Mucosa of descending colon (tissue), 3 donors: ENCODE measurements around the gene UPK3B. TPM values are rescaled to one million over a fixed set of nuclear protein-coding genes. Genes with fewer than 3 reads are reported as not detected.
"Not testable (repeated sequence)": the region's sequence is repeated elsewhere in the genome, so short reads cannot be mapped to it uniquely, and the experiment has no call there.

Experiments
- ATAC-seq: fragments of 200-7000 bp; cut with Tn5 transposase; one replicate; pipeline ENCODE4 v1.9.1; 2020; ENCODE audit warnings: mild to moderate bottlenecking, moderate library complexity
- DNase-seq, 3 donors: peaks; one replicate each; pipeline ENCODE4 v3.0.0-alpha.2; 2020
- H3K36me3 ChIP-seq: fragments of 200-600 bp; one replicate; pipeline ENCODE4 v1.8.0; 2021; ENCODE audit warnings: low read depth, mild to moderate bottlenecking
- H3K4me1 ChIP-seq: fragments of 200-600 bp; one replicate; pipeline ENCODE4 v1.8.0; 2021; ENCODE audit warnings: low read depth, mild to moderate bottlenecking
- H3K4me3 ChIP-seq: fragments of 200-600 bp; one replicate; pipeline ENCODE4 v1.8.0; 2021; ENCODE audit warnings: mild to moderate bottlenecking
- H3K9me3 ChIP-seq: fragments of 200-600 bp; one replicate; pipeline ENCODE4 v1.8.0; 2021; ENCODE audit warnings: mild to moderate bottlenecking
- intact Hi-C, 2 donors: fragments of 100-400 bp; cut with DNase I in 1 of 2; cut with micrococcal nuclease in 1 of 2; formaldehyde crosslinking; loops; one replicate each; pipeline versions ENCODE4 v1.11.0 to v1.11.1; 2022; cut with DNase I, micrococcal nuclease
- total RNA-seq, 3 donors: library from RNA; stranded (reverse); fragmentation: NEBNext Ultra II Directional in 2 of 3; extraction: Animal tissue kit (Norgen Biotek cat#: 25700) in 2 of 3; gene quantifications; one replicate each; pipeline versions ENCODE4 v1.2.1 to v1.2.4, GENCODE V29; 2021 to 2023
- donor health status: DM: no; HTN: no; CAD: no; lungs with moderate emphysema.
- donor health status: DM: no; HTN: no; CAD: no.
- donor health status: DM: no; HTN: yes; CAD: no.

Gene UPK3B
- total RNA-seq, 3 donors from 2014 or later, result 2.2 to 4.3 (median 3.6) TPM

DNA sequence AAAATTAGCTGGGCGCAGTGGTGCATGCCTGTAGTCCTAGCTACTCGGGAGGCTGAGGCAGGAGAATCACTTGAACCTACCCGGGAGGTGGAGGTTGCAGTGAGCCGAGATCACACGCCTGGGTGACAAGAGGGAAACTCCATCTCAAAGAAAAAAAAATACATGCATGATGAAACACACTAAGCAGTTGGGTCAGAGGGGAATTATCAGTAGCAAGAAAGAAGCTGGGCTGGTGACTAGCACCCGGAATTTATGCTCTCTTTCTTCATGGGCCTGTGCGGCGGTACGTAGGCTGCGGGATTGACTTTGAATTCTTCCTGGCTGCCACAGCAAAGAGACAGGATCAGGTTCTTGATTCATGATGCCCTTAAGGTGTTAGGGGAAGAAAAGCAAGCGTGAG, 30.7 kb upstream of the UPK3B start:
- DNase-seq, intact Hi-C loops, ATAC-seq, H3K36me3 ChIP-seq, H3K4me1 ChIP-seq, H3K4me3 ChIP-seq, H3K9me3 ChIP-seq: not testable (repeated sequence)

DNA sequence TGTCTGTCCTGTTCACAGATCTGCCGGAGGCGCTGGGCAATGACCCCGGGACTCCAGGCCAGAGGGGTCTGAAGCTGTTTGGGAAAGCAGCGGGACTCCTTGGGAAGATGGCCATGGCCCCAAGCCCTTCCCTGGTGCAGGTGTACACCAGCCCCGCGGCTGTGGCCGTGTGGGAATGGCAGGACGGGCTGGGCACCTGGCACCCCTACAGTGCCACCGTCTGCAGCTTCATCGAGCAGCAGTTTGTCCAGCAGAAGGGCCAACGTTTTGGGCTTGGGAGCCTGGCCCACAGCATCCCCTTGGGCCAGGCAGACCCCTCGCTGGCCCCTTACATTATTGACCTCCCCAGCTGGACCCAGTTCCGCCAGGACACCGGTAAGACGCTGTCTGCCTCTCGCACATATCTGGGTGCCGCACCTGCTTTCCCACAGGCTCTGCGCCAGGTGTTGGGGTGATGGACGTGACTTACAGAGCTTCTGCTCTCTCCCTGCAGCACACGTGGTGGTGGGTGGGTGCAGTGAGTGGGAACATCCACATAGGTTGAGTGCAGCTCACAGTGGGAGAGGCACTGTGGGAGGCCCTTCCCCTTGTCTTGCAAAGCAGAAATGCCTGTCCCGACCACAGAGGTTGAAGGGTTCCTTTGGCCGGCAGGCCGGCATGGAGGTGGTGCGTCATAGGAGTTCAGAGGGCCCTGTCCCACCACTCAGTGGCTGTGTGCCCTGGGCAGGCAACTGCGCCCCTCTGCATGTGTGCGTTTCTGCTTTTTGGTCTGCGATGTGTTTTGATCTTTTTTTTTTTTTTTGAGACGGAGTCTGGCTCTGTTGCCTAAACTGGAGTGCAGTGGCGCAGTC, 29.7 kb upstream of the UPK3B start:
- H3K36me3 ChIP-seq, H3K4me1 ChIP-seq, ATAC-seq, H3K9me3 ChIP-seq, DNase-seq, intact Hi-C loops, H3K4me3 ChIP-seq: not testable (repeated sequence)

DNA sequence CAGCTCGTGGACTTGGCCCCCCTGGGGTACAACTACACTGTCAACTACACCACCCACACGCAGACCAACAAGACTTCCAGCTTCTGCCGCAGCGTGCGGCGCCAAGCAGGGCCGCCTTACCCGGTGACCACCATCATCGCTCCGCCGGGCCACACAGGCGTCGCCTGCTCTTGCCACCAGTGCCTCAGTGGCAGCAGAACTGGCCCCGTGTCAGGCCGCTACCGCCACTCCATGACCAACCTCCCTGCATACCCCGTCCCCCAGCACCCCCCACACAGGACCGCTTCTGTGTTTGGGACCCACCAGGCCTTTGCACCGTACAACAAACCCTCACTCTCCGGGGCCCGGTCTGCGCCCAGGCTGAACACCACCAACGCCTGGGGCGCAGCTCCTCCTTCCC, 27.7 kb upstream of the UPK3B start:
- DNase-seq, H3K9me3 ChIP-seq, H3K4me3 ChIP-seq, H3K4me1 ChIP-seq, ATAC-seq, H3K36me3 ChIP-seq, intact Hi-C loops: not testable (repeated sequence)

GRCh38 chr7:76483081-76483480, 27.3 kb upstream of the UPK3B start:
- H3K4me3 ChIP-seq, H3K4me1 ChIP-seq, H3K9me3 ChIP-seq, H3K36me3 ChIP-seq, DNase-seq, intact Hi-C loops, ATAC-seq: not testable (repeated sequence)

- ATAC-seq, DNase-seq, intact Hi-C loops, H3K4me3 ChIP-seq, H3K4me1 ChIP-seq, H3K36me3 ChIP-seq, H3K9me3 ChIP-seq: not testable (repeated sequence)
Measured at GRCh38 chr7:76484456-76484855, 25.9 kb upstream of the UPK3B start.

DNA sequence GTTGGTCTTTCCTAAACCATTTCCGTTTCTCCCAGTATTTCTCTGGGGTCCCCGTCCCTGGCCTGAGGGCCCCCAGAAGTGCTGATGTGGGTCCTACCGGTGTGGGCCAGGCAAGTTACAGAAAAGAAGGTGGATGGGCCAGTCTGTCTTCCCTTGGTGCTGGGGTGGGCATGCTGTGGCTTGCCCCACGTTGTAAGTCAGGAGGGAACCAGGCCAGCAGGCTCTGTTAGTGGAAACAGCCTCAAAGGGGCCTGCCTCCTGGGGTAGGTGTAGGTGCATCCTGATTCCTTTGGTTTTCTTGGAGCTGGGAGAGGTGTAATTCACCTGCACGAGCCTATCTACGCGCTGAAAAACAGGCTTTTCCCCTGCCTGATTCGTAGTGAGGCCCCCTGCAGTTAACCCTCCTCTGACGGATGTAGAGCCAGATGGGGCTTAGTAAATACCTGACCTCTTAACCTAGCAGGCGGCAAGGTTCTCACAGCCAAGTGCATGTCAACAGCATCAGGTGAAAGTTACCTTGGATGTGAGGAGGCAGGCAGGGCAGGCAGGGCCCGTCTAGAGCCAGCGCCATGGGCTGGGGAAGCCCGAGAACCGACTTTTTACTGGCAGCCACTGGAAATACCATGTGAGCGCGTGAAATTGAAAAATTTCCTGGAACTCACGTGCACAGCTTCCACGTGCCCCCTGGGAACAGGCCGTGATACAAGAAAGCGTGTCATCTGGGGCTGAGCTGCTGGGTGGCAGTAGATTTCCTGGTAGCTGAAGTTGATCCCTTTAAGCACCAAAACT, 24.3 kb upstream of the UPK3B start:
- ATAC-seq, result peak; percentile 11

DNA sequence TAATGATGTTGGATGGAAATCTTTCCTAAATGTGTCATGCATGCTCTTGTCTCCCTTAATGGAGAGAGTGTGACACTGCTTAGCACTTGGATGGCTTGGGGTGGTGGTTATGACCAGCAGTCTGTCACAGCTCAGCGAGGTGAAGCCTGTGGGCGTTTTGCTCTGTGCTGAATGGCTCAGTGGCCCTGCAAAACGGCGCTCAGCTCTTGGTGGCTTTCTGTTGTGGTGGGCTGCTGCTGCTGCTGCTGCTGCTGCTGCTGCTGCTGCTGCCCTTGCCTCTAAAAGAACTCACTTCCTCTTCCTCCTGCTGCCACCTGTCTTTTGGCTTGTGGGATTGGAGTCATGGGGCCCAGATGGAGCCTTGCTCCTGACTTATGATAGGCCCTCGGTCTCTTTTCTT, 23.7 kb upstream of the UPK3B start:
- peak; percentile 80 for ATAC-seq
- DNase-seq, intact Hi-C loops, H3K36me3 ChIP-seq, H3K4me1 ChIP-seq, H3K4me3 ChIP-seq, H3K9me3 ChIP-seq: not testable (repeated sequence)

More for the DNA sequence above, 24.3 kb upstream of the UPK3B start:
- H3K4me1 ChIP-seq, H3K36me3 ChIP-seq, H3K9me3 ChIP-seq, intact Hi-C loops, H3K4me3 ChIP-seq, DNase-seq: not testable (repeated sequence)

- H3K4me1 ChIP-seq, DNase-seq, H3K4me3 ChIP-seq, intact Hi-C loops, H3K9me3 ChIP-seq, ATAC-seq, H3K36me3 ChIP-seq: not testable (repeated sequence)
Measured at GRCh38 chr7:76487969-76488368, 22.4 kb upstream of the UPK3B start.

- intact Hi-C loops, H3K36me3 ChIP-seq, H3K4me1 ChIP-seq, H3K9me3 ChIP-seq, H3K4me3 ChIP-seq, DNase-seq, ATAC-seq: not testable (repeated sequence)
Measured at GRCh38 chr7:76492139-76492538, 18.2 kb upstream of the UPK3B start.

- H3K4me1 ChIP-seq, H3K36me3 ChIP-seq, intact Hi-C loops, H3K4me3 ChIP-seq, H3K9me3 ChIP-seq, DNase-seq, ATAC-seq: not testable (repeated sequence)
Measured at GRCh38 chr7:76495717-76496116, 14.6 kb upstream of the UPK3B start.

DNA sequence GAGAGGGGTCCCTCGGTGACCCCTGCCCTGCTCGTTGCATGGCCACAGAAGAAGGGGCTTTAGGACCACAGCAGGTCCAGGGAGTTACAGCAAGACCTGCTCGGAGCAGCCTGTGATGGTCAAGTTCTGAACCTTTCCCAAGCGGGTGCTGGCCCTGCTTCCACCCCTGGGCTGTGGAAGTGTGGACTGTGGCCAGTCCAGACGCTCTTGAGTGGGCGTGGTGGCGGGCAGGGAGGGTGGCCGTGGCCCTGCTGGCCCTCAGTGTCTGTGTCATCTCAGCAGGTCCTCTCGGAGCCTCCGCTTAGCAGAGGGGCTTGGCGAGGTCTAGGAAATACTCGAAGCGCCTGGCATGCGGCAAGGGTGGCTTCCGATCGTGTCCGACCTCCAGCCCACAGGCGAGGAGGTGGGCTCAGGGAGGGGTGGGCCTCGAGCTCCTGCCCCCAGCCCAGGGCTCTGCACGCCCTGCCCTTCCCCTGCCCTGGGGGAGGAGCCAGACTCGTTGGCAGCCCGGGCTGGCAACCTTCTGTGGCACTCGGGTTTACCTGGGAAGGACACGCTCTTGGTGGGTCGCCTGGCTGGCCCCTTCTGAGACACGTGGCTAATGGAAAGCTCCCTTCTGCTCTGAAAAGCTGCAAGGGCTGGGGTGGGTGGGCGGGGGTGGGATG, 12.3 kb upstream of the UPK3B start:
- H3K4me1 ChIP-seq, H3K9me3 ChIP-seq, H3K4me3 ChIP-seq, intact Hi-C loops, H3K36me3 ChIP-seq, ATAC-seq, DNase-seq: not testable (repeated sequence)

DNA sequence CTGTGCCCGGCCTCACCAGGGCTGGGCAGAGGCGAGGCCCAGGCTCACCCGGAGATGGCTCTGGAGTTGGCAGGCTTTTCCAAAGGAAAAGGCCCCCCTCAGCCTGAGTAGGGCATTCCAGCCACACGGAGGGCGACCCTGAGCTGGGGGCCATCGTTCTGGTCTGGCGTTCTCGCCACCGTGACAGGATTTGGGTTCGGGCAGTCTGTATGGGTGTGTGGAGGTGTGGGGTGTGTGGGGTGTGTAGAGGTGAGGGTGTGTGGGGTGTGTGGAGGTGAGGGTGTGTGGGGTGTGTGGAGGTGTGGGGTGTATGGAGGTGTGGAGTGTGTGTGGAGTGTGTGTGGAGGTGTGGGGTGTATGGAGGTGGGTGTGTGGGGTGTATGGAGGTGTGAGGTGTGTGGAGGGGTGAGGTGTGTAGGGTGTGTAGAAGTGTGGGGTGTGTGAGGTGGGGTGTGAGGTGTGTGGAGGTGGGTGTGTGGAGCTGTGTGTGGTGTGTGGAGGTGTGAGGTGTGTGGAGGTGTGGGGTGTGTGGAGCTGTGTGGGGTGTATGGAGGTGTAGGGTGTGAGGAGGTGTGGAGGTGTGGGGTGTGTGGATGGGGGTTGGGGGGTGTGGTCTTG, 11.7 kb upstream of the UPK3B start:
- intact Hi-C loops, DNase-seq, H3K4me3 ChIP-seq, H3K4me1 ChIP-seq, H3K9me3 ChIP-seq, H3K36me3 ChIP-seq, ATAC-seq: not testable (repeated sequence)

- ATAC-seq, H3K4me3 ChIP-seq, H3K9me3 ChIP-seq, intact Hi-C loops, H3K36me3 ChIP-seq, DNase-seq, H3K4me1 ChIP-seq: not testable (repeated sequence)
Measured at GRCh38 chr7:76499201-76499923, 11.0 kb upstream of the UPK3B start.
